H1 (cell line): ENCODE data around the gene SH3RF3. TPM values are rescaled to one million over a fixed set of nuclear protein-coding genes. Genes with fewer than 3 reads are reported as not detected.
"Not testable (repeated sequence)": the region's sequence is repeated elsewhere in the genome, so short reads cannot be mapped to it uniquely, and the experiment has no call there.

Experiments
- CTCF ChIA-PET: fragments of 300-600 bp; sonication (Branson Sonifier 250); formaldehyde crosslinking; loops from one replicate; lab custom pipeline; 2021; ENCODE audit not compliant: partially characterized antibody; lab: Charles Lee
- POLR2A ChIA-PET: fragments of 300-600 bp; sonication (Branson Sonifier 250); formaldehyde crosslinking; loops from one replicate; lab custom pipeline; 2021; ENCODE audit warnings: inconsistent platforms; ENCODE audit not compliant: partially characterized antibody; lab: Charles Lee
- DNase-seq, 2 experiments: peaks; one replicate each; pipeline versions ENCODE4 v3.0.0 to v3.0.0-alpha.2; 2010 to 2022; ENCODE audit warnings: low spot score in 2 of 2, low read depth in 1 of 2, mixed read lengths in 1 of 2
- FAIRE-seq: peaks from 2 replicates; lab custom pipeline; 2011; peaks lifted over from hg19 to GRCh38; lab: Jason Lieb, UNC
- H2AFZ ChIP-seq: 2 replicates; pipeline ENCODE4 v1.8.1; 2012; ENCODE audit warnings: low read length, inconsistent platforms
- H2AK5ac ChIP-seq: 2 replicates; pipeline ENCODE4 v1.6.1; 2013; ENCODE audit warnings: low read depth, low read length
- H2BK120ac ChIP-seq: replicated peaks from 2 replicates; pipeline ENCODE3; 2013; ENCODE audit warnings: low read depth, low read length, inconsistent platforms
- H2BK12ac ChIP-seq: 2 replicates; pipeline ENCODE4 v1.6.1; 2013; ENCODE audit warnings: low read depth, low read length
- H2BK15ac ChIP-seq: 2 replicates; pipeline ENCODE4 v1.6.1; 2013; ENCODE audit warnings: low read length
- H2BK20ac ChIP-seq: 2 replicates; pipeline ENCODE4 v1.6.1; 2013; ENCODE audit warnings: low read length
- H2BK5ac ChIP-seq: 2 replicates; pipeline ENCODE4 v1.6.1; 2013; ENCODE audit warnings: low read depth, low read length
- H3K14ac ChIP-seq: 2 replicates; pipeline ENCODE4 v1.6.1; 2013; ENCODE audit warnings: inconsistent platforms; ENCODE audit not compliant: insufficient read length
- H3K18ac ChIP-seq: 2 replicates; pipeline ENCODE4 v1.6.1; 2013; ENCODE audit warnings: low read length; ENCODE audit errors: extremely low read depth
- H3K23ac ChIP-seq: 2 replicates; pipeline ENCODE4 v1.6.1; 2013; ENCODE audit warnings: inconsistent platforms; ENCODE audit not compliant: insufficient read length
- H3K23me2 ChIP-seq: 2 replicates; pipeline ENCODE4 v1.6.1; 2013; ENCODE audit warnings: low read depth, low read length
- H3K27ac ChIP-seq: 2 replicates; pipeline ENCODE4 v1.6.1; 2011; ENCODE audit warnings: low read depth, low read length, inconsistent platforms
- H3K27me3 ChIP-seq, 4 experiments: replicated peaks in 1 of 4; 1 replicate in 1 of 4; 2 replicates in 3 of 4; pipeline versions ENCODE4 v1.6.1 to v1.8.1; 2011 to 2013; ENCODE audit warnings: low read length in 3 of 4, mild to moderate bottlenecking in 3 of 4, inconsistent platforms in 2 of 4, mixed read lengths in 2 of 4, moderate library complexity in 1 of 4; ENCODE audit not compliant: control insufficient read depth in 3 of 4, insufficient read depth in 3 of 4; ENCODE audit errors: extremely low read depth in 1 of 4
- H3K36me3 ChIP-seq, 4 experiments: 2 replicates each; pipeline versions ENCODE4 v1.6.1 to v1.8.1; 2011 to 2013; ENCODE audit warnings: mild to moderate bottlenecking in 4 of 4, low read length in 3 of 4, moderate library complexity in 2 of 4, control low read depth in 1 of 4, inconsistent platforms in 1 of 4; ENCODE audit not compliant: insufficient read depth in 4 of 4, control insufficient read depth in 2 of 4
- H3K4ac ChIP-seq: replicated peaks from 2 replicates; pipeline ENCODE3; 2013; ENCODE audit warnings: low read length, low read depth, mixed read lengths, inconsistent platforms; ENCODE audit not compliant: insufficient read length
- H3K4me1 ChIP-seq, 4 experiments: replicated peaks in 1 of 4; 1 replicate in 1 of 4; 2 replicates in 3 of 4; pipeline versions ENCODE4 v1.6.1 to v1.8.1; 2011 to 2013; ENCODE audit warnings: low read length in 3 of 4, inconsistent platforms in 2 of 4, mixed read lengths in 1 of 4; ENCODE audit not compliant: insufficient read depth in 4 of 4, control insufficient read depth in 3 of 4
- H3K4me2 ChIP-seq, 2 experiments: 2 replicates each; pipeline versions ENCODE4 v1.6.1 to v1.8.1; 2011 to 2013; ENCODE audit warnings: low read depth in 2 of 2, low read length in 2 of 2, control low read depth in 1 of 2, inconsistent platforms in 1 of 2, mild to moderate bottlenecking in 1 of 2; ENCODE audit not compliant: insufficient read depth in 1 of 2
- H3K4me3 ChIP-seq, 4 experiments: fragments of 200-600, 300-600 bp in 1 of 4; sonication (generic), shearing (Covaris generic), sonication (Bioruptor Twin) in 1 of 4; 2 replicates each; pipeline versions ENCODE4 v1.5.1 to v1.8.1; 2011 to 2016; ENCODE audit warnings: low read length in 4 of 4, low read depth in 3 of 4, control low read depth in 2 of 4, inconsistent platforms in 2 of 4, mild to moderate bottlenecking in 2 of 4, mixed read lengths in 1 of 4, moderate library complexity in 1 of 4; ENCODE audit not compliant: insufficient read depth in 2 of 4; ENCODE audit errors: extremely low read depth in 1 of 4
- H3K56ac ChIP-seq: replicated peaks from 2 replicates; pipeline ENCODE3; 2013; ENCODE audit warnings: low read depth, mild to moderate bottlenecking, mixed read lengths, low read length, inconsistent platforms; ENCODE audit not compliant: insufficient read length
- H3K79me1 ChIP-seq: 2 replicates; pipeline ENCODE4 v1.6.1; 2013; ENCODE audit warnings: low read depth, low read length, control low read depth
- H3K79me2 ChIP-seq, 2 experiments: 2 replicates each; pipeline versions ENCODE4 v1.6.1 to v1.8.1; 2012 to 2013; ENCODE audit warnings: low read length in 2 of 2, mild to moderate bottlenecking in 2 of 2, inconsistent platforms in 1 of 2; ENCODE audit not compliant: insufficient read depth in 2 of 2, control insufficient read depth in 1 of 2
- H3K9ac ChIP-seq, 4 experiments: replicated peaks in 1 of 4; 1 replicate in 1 of 4; 2 replicates in 3 of 4; pipeline versions ENCODE4 v1.6.1 to v1.8.1; 2011 to 2013; ENCODE audit warnings: low read depth in 3 of 4, low read length in 3 of 4, control low read depth in 2 of 4, mild to moderate bottlenecking in 2 of 4, moderate library complexity in 2 of 4, inconsistent platforms in 1 of 4; ENCODE audit errors: extremely low read depth in 1 of 4
- H3K9me3 ChIP-seq, 2 experiments: 2 replicates each; pipeline versions ENCODE4 v1.6.1 to v1.8.1; 2012 to 2013; ENCODE audit warnings: mild to moderate bottlenecking in 2 of 2, moderate library complexity in 2 of 2, control low read depth in 1 of 2, inconsistent platforms in 1 of 2, low read depth in 1 of 2, low read length in 1 of 2, mixed read lengths in 1 of 2; ENCODE audit not compliant: insufficient read depth in 2 of 2
- H4K20me1 ChIP-seq, 2 experiments: replicated peaks in 1 of 2; 2 replicates each; pipeline versions ENCODE3 to v1.8.1; 2011 to 2013; ENCODE audit warnings: inconsistent platforms in 2 of 2, low read length in 2 of 2, mild to moderate bottlenecking in 1 of 2; ENCODE audit not compliant: insufficient read depth in 2 of 2, control insufficient read depth in 1 of 2
- H4K5ac ChIP-seq: 2 replicates; pipeline ENCODE4 v1.6.1; 2013; ENCODE audit warnings: low read length, low read depth, mixed read lengths, inconsistent platforms; ENCODE audit not compliant: insufficient read length
- H4K8ac ChIP-seq: 2 replicates; pipeline ENCODE4 v1.8.0; 2013; ENCODE audit warnings: mild to moderate bottlenecking, moderate library complexity, low read length, inconsistent platforms; ENCODE audit not compliant: insufficient read depth; ENCODE audit errors: extremely low read depth
- H4K91ac ChIP-seq: replicated peaks from 2 replicates; pipeline ENCODE3; 2013; ENCODE audit warnings: low read length, mixed read lengths, inconsistent platforms; ENCODE audit not compliant: insufficient read length
- WGBS, 2 experiments: shearing (Covaris generic) in 1 of 2; methylation state at CpG; one replicate each; pipeline versions ENCODE4 v1.1.6 to v1.1.7; 2013 to 2015; ENCODE audit warnings: low lambda C conversion rate in 2 of 2, mixed read lengths in 2 of 2, inconsistent platforms in 1 of 2, low coverage in 1 of 2, missing lambda C conversion rate in 1 of 2; ENCODE audit not compliant: insufficient replicate concordance in 2 of 2, insufficient coverage in 1 of 2, insufficient read length in 1 of 2; ENCODE audit errors: extremely low coverage in 1 of 2, missing lambda C conversion rate in 1 of 2; 5-methylcytosine and 5-hydroxymethylcytosine counted together
- polyA plus RNA-seq, 7 experiments: library from polyadenylated mRNA; depleted of rRNA in 3 of 7; stranded (reverse) in 5 of 7; unstranded in 2 of 7; fragments of >200 nt in 5 of 7; fragments of 200-250 nt in 2 of 7; gene quantifications; 1 replicate in 5 of 7; 2 replicates in 1 of 7; 4 replicates in 1 of 7; pipeline versions ENCODE4 v1.2.1 to v1.2.3, GENCODE V29; 2011 to 2013; ENCODE audit warnings: missing spikeins in 2 of 7, mixed read lengths in 2 of 7
- total RNA-seq: library from RNA; stranded (reverse); fragmentation: NEBNext Ultra II Directional; extraction: Animal tissue kit (Norgen Biotek cat#: 25700); gene quantifications from 2 replicates; pipeline ENCODE4 v1.2.1, GENCODE V29; 2021

SH3RF3 gene
- total and polyA plus RNA-seq, 2 of the 8 experiments (the other 6 are each of a cell fraction or from before 2014, with no cell fraction given) = 0.11 to 0.65 TPM

DNA sequence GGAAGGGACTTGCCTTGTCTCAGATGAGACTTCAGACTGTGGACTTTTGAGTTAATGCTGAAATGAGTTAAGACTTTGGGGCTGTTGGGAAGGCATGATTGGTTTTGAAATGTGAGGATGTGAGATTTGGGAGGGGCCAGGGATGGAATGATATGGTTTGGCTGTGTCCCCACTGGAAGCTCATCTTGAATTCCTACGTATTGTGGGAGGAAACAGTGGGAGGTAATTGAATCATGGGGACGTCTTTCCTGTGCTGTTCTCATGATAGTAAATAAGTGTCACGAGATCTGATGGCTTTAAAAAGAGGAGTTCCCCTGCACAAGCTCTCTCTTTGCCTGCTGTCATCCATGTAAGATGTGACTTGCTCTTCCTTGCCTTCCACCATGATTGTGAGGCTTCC, 407.6 kb downstream of the SH3RF3 start:
- H4K8ac ChIP-seq, H3K9me3 ChIP-seq, FAIRE-seq, H2BK5ac ChIP-seq, H4K91ac ChIP-seq, H3K4me3 ChIP-seq, H2AFZ ChIP-seq, H3K23ac ChIP-seq, H3K9ac ChIP-seq, H3K23me2 ChIP-seq, H2BK20ac ChIP-seq, H2AK5ac ChIP-seq, H3K27ac ChIP-seq, H4K5ac ChIP-seq, H3K4me2 ChIP-seq, DNase-seq, H2BK120ac ChIP-seq, H3K4me1 ChIP-seq, H2BK15ac ChIP-seq, H3K56ac ChIP-seq, H3K4ac ChIP-seq, POLR2A ChIA-PET, H4K20me1 ChIP-seq, H3K79me2 ChIP-seq, H3K27me3 ChIP-seq, H3K36me3 ChIP-seq, H3K79me1 ChIP-seq, H3K18ac ChIP-seq, H2BK12ac ChIP-seq, H3K14ac ChIP-seq: not testable (repeated sequence)
- CTCF ChIA-PET = interaction anchor here (0.9 to 7.9 kb wide), 2 partner anchors 11 to 19 kb away, joined by 4 to 67 read pairs; no protein-coding TSS in a partner anchor
- WGBS, 2 experiments = 92% methylated on average over 3 of the region's 3 CpGs; no CpG with 5 or more reads in 1 of the 2 experiments
